Heart left ventricle (tissue), 13 donors: ENCODE data around the gene CENATAC.
A peak's percentile ranks its signal among the peaks of the same experiment; 100 is the strongest.

Experiments used
- CTCF ChIP-seq, 12 donors: fragments of 200-600 bp; sonication (generic) in 4 of 12; IDR thresholded peaks; one replicate each; pipeline versions ENCODE4 v1.5.0 to v1.8.0; 2018 to 2022; ENCODE audit warnings: antibody characterized with exemption in 12 of 12, mild to moderate bottlenecking in 5 of 12
- POLR2A ChIP-seq, 2 donors: fragments of 450-650 bp; IDR thresholded peaks; one replicate each; pipeline ENCODE4 v1.6.1; 2017; ENCODE audit warnings: antibody characterized with exemption in 2 of 2, mild to moderate bottlenecking in 2 of 2, moderate library complexity in 2 of 2
- donor health status: ischemic (EF 13 %, LVEDD 7.1; RV severe dilation, severe dysfunction).
- donor health status: DM: no; HTN: yes; CAD: no.
- donor health status: DM: no; HTN: no; CAD: no.
- donor health status: ischemic (EF 25% LVEDD 6.9; RV normal size, moderate dysfunction).
- donor health status: ischemic (EF 25% LVEDD 5.7; RV mildly dilated, moderate dysfunction).
- donor health status: ischemic (EF 35%, LVEDD 5.7; RV mildly dilated, moderate dysfunction).
- donor health status: nonischemic (EF 11% LVEDD 7.7; RV severe dilation, severe dysfunction).
- donor health status: DM: yes; HTN: yes; CAD: no.
- donor health status: PGD.
- donor health status: ischemic (EF 29% LVEDD 5.4; RV normal size, mild dysfunction).
- donor health status: nonischemic (EF 23%, LVEDD 6.1; RV moderate dilation, normal function).

DNA sequence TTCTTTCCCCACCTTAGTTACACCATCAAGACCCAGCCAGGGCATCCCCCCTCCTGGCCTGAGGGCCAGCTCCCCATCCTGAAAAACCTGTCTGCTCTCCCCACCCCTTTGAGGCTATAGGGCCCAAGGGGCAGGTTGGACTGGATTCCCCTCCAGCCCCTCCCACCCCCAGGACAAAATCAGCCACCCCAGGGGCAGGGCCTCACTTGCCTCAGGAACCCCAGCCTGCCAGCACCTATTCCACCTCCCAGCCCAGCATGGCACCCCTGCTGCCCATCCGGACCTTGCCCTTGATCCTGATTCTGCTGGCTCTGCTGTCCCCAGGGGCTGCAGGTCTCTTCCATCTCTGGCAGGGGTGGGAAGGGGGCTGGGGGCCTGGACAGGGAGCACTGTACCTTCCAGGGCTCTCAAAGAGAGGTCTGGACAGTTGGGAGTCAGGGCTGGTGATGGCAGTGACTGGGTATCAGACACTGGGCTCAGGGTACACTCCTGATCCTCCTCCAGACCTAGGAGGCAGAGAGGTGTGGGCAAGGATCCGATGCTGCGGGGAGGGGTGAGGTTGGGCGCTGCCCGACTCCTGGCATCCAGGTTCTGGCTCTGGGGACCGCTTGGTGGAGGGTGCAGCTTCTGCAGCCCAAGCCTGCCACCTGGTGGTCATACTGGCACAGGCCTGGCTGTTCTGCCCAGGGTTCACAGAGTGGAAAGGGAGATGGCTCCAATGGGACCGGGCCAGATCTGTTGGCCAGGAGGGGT lies 41.7 kb upstream of the CENATAC start, which contains the start of gene UPK2:
- TF ChIP-seq CTCF (IDR thresholded peaks at IDR 0.05) (peak; percentile 92 to 95 (median 93)), POLR2A (IDR thresholded peaks at IDR 0.05) (no peak)
